ENCODE results near the gene ZNRF3.
"Not testable (repeated sequence)": the region's sequence is repeated elsewhere in the genome, so short reads cannot be mapped to it uniquely, and the experiment has no call there.

The ZNRF3 gene

GRCh38 chr22:29070490-29070889 lies 187.1 kb downstream of the ZNRF3 start:
- DNase-seq (ENCODE audit: low spot score) = no peak

DNA sequence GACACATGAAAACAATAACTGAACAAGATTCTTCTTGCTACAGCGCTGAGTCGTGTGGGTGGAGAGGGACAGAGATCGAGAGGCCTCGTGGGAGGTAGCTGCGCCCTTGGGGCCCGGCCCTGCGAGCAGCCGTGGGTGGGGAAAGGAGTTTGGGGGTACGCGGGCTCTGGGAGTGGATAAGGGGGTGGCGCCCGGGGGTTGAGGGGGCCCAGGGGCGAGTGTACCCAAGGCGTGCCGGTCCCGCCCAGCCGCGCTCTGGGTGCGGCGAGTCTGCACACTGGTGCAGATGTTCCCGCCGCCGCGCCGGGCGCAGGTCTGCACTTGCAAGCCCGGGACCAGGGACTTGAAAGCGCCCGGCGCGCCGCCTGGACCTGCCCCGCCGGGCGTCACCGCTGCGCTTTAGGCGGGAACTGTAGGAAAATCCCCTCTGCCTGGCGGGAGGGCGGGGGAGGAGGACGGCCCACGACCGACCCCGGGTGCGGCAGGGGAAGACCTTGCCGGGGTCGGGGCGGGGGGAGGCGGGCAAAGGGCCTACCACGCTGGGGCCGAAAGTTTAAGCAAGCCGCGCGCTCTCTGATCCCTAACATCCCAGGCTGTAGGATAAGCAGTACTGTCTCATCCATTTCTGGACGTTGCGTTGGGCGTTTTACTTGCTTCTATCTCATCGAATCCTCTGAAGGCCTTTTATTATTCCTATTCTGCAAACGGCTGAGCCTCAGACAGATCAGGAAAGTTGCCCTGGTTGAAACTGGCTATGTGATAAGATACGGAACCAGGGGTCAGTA lies 188.1 kb downstream of the ZNRF3 start:
- no peak for DNase-seq (ENCODE audit: low spot score)

DNA sequence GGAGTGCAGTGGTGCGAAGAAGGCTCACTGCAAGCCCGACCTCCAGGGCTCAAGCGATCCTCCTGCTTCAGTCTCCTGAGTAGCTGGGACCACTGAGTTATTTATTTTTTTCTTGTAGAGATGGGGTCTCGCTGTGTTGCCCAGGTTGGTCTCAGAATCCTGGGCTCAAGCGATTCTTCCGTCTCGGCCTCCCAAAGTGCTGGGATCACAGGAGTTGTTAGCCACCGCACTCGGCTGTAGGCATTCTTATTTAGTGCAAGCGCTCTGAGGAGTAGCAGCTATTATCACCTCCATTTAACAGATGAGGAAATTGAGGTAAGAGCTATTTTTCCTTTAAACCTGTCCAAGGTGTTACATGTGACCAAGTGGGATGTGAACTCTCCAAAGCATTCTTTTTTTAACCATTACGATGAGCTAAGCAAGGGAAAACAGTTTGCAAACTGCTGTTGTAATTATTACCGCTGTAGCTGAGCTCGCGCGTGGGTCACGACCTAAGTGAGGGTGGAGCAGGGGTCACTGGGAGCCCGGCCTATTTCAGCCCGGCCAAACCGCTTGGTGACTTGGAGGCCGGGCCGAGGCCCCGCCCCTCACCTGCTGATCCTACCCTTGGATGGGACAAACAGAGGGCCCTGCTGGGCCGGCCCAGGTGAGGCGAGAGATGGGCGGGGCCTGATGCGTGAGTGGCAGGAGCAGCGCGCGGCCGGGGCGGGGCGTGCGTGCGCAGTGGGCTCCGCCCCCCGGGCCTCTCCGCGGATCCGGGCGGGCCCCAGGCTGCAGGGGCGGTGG lies 189.0 kb downstream of the ZNRF3 start:
- DNase-seq (ENCODE audit: low spot score) = peak; percentile 77

- no peak for DNase-seq (ENCODE audit: low spot score)
These were observed 189.7 kb downstream of the ZNRF3 start, which contains the start of gene KREMEN1 for GRCh38 chr22:29072979-29073617. Gene KREMEN1 (plus strand): TSS chr22:29073035. CDS start chr22:29073131, 96 bp downstream.

- DNase-seq (ENCODE audit: low spot score) = no peak
These were observed 190.4 kb downstream of the ZNRF3 start for GRCh38 chr22:29073618-29074275.

GRCh38 chr22:29074276-29074772 lies 191.0 kb downstream of the ZNRF3 start:
- no peak for DNase-seq (ENCODE audit: low spot score)

GRCh38 chr22:29078036-29078868 lies 194.9 kb downstream of the ZNRF3 start:
- no peak for DNase-seq (ENCODE audit: low spot score)

DNA sequence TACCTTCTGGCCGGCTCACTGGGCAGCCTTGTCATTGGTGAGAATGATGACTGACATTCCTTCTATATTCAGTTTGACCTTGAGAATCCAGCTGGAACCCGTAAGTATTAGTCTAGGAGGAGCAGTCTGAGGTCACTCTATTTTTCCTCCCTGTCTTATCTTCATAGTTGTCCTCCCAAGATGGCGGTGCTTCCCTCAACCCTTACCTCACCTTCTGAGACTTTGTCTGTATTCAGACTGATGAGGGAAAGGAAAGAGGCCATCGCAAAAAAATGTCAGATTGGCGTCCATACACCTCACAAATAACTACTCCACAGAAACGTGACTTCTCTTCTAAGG lies 195.5 kb downstream of the ZNRF3 start:
- DNase-seq (ENCODE audit: low spot score) = no peak

GRCh38 chr22:29079218-29079901 lies 196.0 kb downstream of the ZNRF3 start:
- no peak for DNase-seq (ENCODE audit: low spot score)

- DNase-seq (ENCODE audit: low spot score) = no peak
These were observed 197.0 kb downstream of the ZNRF3 start for GRCh38 chr22:29080106-29080975.

GRCh38 chr22:29081517-29082236 lies 198.3 kb downstream of the ZNRF3 start:
- DNase-seq (ENCODE audit: low spot score) = no peak

- DNase-seq (ENCODE audit: low spot score) = no peak
These were observed 199.6 kb downstream of the ZNRF3 start for GRCh38 chr22:29082826-29083545.

DNA sequence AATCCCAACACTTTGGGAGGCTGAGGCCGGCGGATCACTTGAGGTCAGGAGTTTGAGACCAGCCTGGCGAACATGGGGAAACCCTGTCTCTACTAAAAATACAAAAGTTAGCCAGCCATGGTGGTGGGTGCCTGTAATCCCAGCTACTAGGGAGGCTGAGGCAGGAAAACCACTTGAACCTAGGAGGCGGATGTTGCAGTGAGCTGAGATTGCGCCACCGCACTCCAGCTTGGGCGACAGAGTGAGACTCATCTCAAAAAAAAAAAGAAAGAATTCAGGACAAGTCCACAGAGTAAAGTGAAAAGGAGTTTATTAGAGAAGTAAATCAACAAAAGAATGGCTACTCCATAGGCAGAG lies 200.2 kb downstream of the ZNRF3 start:
- not testable (repeated sequence) for DNase-seq (ENCODE audit: low spot score)

- no peak for DNase-seq (ENCODE audit: low spot score)
These were observed 200.7 kb downstream of the ZNRF3 start for GRCh38 chr22:29083933-29084591.

DNA sequence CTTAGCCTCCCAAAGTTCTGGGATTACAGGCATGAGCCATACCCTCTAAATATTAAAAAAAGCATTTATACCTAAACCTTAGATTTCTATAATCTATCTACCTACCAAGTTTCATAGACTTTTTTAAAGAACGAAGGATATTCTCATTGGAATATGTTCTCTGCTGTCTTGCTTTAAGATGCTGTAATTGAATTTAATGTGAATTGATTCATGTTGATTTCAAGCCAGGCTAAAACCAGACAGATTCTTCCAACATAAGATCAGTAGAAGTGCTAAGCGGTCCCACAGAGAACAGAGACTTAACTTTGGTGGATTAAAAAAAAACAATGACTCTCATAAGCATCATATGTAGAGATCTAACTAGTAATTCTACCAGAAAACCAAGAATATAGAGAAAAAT lies 203.6 kb downstream of the ZNRF3 start:
- DNase-seq (ENCODE audit: low spot score) = no peak

DNA sequence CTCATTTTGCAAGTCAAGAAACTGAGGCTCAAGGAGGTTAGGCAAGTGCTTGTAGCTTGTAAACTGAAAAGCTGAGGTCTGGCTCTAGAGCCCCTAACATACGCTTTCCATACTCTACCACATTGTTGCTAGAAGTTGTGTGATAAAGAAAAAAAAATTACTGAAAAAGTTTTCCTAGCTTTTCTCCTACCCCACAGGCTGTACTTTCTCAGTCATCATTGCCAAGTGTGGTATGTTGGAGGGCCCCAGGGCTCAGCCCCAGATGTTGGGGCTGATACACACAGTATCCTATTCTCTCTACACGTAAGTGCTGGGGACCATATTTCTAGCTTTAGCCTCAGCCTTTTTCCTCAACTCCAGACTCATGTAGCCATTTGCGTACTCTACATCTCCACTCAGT lies 205.4 kb downstream of the ZNRF3 start:
- DNase-seq (ENCODE audit: low spot score) = no peak

DNA sequence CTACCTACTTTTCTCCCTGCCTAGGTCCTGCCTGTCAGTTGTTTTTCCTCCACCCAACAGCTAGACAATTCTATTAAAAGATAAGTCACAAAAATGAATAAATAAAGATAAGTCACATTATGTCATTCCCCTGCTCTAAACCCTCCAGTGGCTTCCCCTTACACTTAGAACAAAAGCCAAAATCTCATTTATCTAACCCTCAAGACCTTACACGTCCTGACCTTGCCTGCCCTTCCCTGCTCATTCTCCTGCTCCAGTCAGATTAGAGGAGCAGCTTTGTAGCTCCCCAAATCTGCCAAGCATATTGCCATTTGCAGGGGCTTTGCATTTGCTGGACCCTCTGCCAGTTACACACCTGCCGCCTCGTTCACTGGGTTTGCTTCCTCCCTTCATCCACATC lies 206.1 kb downstream of the ZNRF3 start:
- DNase-seq (ENCODE audit: low spot score) = no peak

DNA sequence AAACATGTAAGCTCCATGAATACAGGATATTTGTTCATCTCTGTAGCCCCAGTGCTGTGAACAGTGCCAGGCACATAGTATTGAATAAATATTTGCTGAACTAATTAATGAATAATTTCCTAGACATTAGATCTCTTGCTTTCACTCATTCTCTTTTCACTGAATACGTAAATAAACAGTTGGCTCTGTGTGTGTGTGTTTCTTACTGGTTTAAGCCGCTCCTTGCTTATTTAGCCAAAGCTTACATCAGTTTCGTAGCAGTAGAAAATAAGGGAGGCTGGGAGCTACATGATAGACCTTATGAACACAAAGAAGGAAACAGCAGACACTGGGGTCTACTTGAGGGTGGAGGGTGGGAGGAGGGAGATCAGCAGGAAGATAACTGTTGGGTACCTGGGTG lies 206.7 kb downstream of the ZNRF3 start:
- no peak for DNase-seq (ENCODE audit: low spot score)
